Mesenteric fat pad (tissue), 1 donor: ENCODE data around the gene WSB2. TPM values are rescaled to one million over a fixed set of nuclear protein-coding genes. Genes with fewer than 3 reads are reported as not detected.
"Not testable (repeated sequence)": the region's sequence is repeated elsewhere in the genome, so short reads cannot be mapped to it uniquely, and the experiment has no call there.

Experiments
- DNase-seq: peaks from one replicate; pipeline ENCODE4 v3.0.0-alpha.2; 2020; ENCODE audit warnings: low spot score
- total RNA-seq: library from RNA; stranded (reverse); fragmentation: NEBNext Ultra II Directional; extraction: Animal tissue kit (Norgen Biotek cat#: 25700); gene quantifications from one replicate; pipeline ENCODE4 v1.2.1, GENCODE V29; 2021
- donor health status: DM: yes; HTN: yes; CAD: no.

Gene WSB2
- total RNA-seq, 1 donor from 2014 or later: 122 TPM

DNA sequence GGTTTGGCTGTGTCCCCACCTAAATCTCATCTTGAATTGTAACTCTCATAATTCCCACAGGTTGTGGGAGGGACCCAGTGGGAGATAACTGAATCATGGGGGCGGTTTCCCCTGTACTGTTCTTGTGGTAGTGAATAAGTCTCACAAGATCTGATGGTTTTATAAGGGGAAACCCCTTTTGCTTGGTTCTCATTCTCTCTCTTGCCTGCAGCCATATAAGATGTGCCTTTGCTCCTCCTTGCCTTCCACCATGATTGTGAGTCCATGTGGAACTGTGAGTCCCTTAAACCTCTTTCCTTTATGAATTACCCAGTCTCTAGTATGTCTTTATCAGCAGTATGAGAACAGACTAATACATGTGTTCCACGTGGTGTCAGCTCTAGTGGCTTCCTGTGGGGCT lies 61.2 kb downstream of the WSB2 start:
- DNase-seq: not testable (repeated sequence)

DNA sequence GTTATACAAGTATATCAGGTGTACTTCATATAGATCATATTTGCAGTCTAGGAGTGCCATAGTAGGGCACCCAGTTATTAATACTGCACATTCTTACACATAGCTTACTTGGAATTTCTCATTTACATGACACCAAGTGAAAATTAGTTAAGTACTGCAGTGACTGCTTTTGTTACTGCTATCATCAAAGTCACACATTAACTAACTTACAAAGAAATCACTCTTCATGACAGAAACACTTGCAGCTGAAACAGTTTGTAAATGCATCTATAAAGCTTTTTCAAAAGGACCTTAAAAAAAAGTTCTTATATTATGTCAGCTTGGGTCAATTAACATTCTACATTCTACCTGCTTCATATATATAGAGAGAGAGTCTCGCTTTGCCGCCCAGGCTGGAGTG lies 62.3 kb downstream of the WSB2 start:
- no peak for DNase-seq

DNA sequence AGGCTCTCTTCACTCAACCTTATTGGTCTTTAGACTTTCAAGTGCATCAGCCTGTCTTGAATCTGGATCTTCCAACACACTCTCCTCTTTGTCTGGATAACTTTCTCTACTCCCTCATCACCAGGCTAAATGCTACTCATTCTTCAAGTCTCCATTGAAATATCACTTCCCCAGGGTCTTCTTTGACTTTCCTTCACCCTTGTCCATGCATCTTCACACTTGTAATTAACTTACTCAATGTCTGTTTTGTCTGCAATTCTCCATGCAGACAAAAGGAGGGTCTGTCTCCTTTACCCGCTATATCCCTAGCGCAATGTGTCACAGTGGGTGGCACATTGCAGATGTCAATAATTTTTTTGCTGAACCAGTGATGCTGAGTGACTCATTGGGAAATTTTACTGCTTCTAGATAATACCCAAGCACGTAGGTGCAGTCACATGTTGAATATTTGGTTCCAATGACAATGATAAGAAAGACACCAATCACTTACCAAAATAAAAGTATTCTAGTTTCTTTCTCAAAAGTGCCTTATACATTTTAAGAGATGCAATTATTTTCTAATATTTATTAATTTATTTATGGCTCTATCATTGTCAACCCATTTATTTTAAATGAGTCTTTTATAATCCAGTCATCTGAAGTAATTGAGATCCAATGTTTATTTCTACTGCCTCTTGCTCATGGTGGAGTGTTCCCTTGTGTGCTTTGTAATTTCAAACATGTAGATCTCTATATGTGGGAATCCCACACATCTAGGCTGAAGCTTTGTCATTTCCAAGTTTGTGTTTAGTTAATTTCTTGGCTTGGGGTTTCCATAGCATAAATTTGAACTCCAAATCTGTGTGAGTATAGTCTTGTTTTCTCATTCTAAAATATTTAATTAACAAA lies 66.2 kb downstream of the WSB2 start:
- DNase-seq: no peak

DNA sequence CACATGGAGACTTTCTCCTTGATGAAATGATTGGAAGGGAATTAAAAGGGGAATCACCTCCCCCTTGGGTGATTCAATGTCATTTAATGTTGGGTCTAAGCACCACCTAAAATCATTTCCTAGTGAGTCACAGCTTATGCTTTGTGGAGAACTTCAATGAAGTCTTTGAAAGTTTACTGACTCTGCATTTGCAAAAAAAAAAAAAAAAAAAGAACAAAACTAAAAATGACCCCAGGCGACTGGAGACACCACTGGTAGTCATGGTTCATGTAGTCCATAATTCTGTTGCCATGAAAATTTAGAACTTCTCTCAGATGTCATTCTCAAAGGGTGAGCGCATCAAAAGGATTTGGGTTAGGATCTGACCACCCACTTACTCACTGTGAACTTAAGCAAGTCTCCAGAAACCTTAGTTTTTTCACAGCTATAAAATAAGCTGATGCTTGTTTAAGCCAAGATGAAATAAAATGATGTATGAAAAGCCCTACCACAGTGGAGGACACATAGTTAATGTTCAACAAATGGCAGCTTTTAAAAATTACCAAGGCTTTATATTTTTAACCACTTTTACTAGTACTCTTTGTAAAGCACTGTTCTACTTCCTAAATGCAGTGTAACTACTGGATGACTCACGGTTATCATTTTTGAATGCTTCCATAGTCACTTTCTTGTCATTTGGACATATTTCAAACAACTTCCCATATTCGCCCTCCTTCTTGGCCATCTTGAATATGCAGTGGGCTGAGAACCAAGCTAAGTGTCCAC lies 74.1 kb downstream of the WSB2 start:
- DNase-seq: no peak

DNA sequence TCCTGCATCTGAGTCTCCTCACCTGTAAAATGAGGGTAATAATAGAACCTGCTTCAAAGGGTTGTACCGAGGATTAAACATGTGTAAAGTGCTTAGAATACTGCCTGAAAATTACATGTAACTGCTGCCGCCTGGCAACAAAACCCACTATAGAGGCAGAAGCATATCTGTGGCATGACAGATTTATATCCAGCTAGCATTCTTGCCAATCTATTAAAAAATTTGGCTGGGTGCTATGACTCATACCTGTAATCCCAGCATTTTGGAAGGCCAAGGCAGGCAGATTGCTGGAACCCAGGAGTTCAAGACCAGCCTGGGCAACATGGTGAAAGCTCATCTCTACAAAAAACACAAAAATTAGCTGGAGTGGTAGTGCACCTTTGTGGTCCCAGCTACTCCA lies 75.8 kb downstream of the WSB2 start:
- DNase-seq: no peak

Other genes with a start within 250 kb of the WSB2 start
- not detected for gene KSR2, start 92.2 kb downstream of the WSB2 start, total RNA-seq
- 5.7 TPM for gene RFC5, start 44.5 kb downstream of the WSB2 start, total RNA-seq
- 22.4 TPM for gene VSIG10, start 42.8 kb upstream of the WSB2 start, total RNA-seq
- gene PEBP1, start 74.9 kb upstream of the WSB2 start, total RNA-seq: 216 TPM